H1 (cell line): ENCODE results near the gene ARHGAP22. TPM values are rescaled to one million over a fixed set of nuclear protein-coding genes. Genes with fewer than 3 reads are reported as not detected.

ENCODE experiments used
- CTCF ChIA-PET: fragments of 300-600 bp; sonication (Branson Sonifier 250); formaldehyde crosslinking; loops from one replicate; lab custom pipeline; 2021; ENCODE audit not compliant: partially characterized antibody; lab: Charles Lee
- POLR2A ChIA-PET: fragments of 300-600 bp; sonication (Branson Sonifier 250); formaldehyde crosslinking; loops from one replicate; lab custom pipeline; 2021; ENCODE audit warnings: inconsistent platforms; ENCODE audit not compliant: partially characterized antibody; lab: Charles Lee
- DNase-seq, 2 experiments: peaks; one replicate each; pipeline versions ENCODE4 v3.0.0 to v3.0.0-alpha.2; 2010 to 2022; ENCODE audit warnings: low spot score in 2 of 2, low read depth in 1 of 2, mixed read lengths in 1 of 2
- FAIRE-seq: peaks from 2 replicates; lab custom pipeline; 2011; peaks lifted over from hg19 to GRCh38; lab: Jason Lieb, UNC
- H2AFZ ChIP-seq: 2 replicates; pipeline ENCODE4 v1.8.1; 2012; ENCODE audit warnings: low read length, inconsistent platforms
- H2AK5ac ChIP-seq: 2 replicates; pipeline ENCODE4 v1.6.1; 2013; ENCODE audit warnings: low read depth, low read length
- H2BK120ac ChIP-seq: replicated peaks from 2 replicates; pipeline ENCODE3; 2013; ENCODE audit warnings: low read depth, low read length, inconsistent platforms
- H2BK12ac ChIP-seq: 2 replicates; pipeline ENCODE4 v1.6.1; 2013; ENCODE audit warnings: low read depth, low read length
- H2BK15ac ChIP-seq: 2 replicates; pipeline ENCODE4 v1.6.1; 2013; ENCODE audit warnings: low read length
- H2BK20ac ChIP-seq: 2 replicates; pipeline ENCODE4 v1.6.1; 2013; ENCODE audit warnings: low read length
- H2BK5ac ChIP-seq: 2 replicates; pipeline ENCODE4 v1.6.1; 2013; ENCODE audit warnings: low read depth, low read length
- H3K14ac ChIP-seq: 2 replicates; pipeline ENCODE4 v1.6.1; 2013; ENCODE audit warnings: inconsistent platforms; ENCODE audit not compliant: insufficient read length
- H3K18ac ChIP-seq: 2 replicates; pipeline ENCODE4 v1.6.1; 2013; ENCODE audit warnings: low read length; ENCODE audit errors: extremely low read depth
- H3K23ac ChIP-seq: 2 replicates; pipeline ENCODE4 v1.6.1; 2013; ENCODE audit warnings: inconsistent platforms; ENCODE audit not compliant: insufficient read length
- H3K23me2 ChIP-seq: 2 replicates; pipeline ENCODE4 v1.6.1; 2013; ENCODE audit warnings: low read depth, low read length
- H3K27ac ChIP-seq: 2 replicates; pipeline ENCODE4 v1.6.1; 2011; ENCODE audit warnings: low read depth, low read length, inconsistent platforms
- H3K27me3 ChIP-seq, 4 experiments: replicated peaks in 1 of 4; 1 replicate in 1 of 4; 2 replicates in 3 of 4; pipeline versions ENCODE4 v1.6.1 to v1.8.1; 2011 to 2013; ENCODE audit warnings: low read length in 3 of 4, mild to moderate bottlenecking in 3 of 4, inconsistent platforms in 2 of 4, mixed read lengths in 2 of 4, moderate library complexity in 1 of 4; ENCODE audit not compliant: control insufficient read depth in 3 of 4, insufficient read depth in 3 of 4; ENCODE audit errors: extremely low read depth in 1 of 4
- H3K36me3 ChIP-seq, 4 experiments: 2 replicates each; pipeline versions ENCODE4 v1.6.1 to v1.8.1; 2011 to 2013; ENCODE audit warnings: mild to moderate bottlenecking in 4 of 4, low read length in 3 of 4, moderate library complexity in 2 of 4, control low read depth in 1 of 4, inconsistent platforms in 1 of 4; ENCODE audit not compliant: insufficient read depth in 4 of 4, control insufficient read depth in 2 of 4
- H3K4ac ChIP-seq: replicated peaks from 2 replicates; pipeline ENCODE3; 2013; ENCODE audit warnings: low read length, low read depth, mixed read lengths, inconsistent platforms; ENCODE audit not compliant: insufficient read length
- H3K4me1 ChIP-seq, 4 experiments: replicated peaks in 1 of 4; 1 replicate in 1 of 4; 2 replicates in 3 of 4; pipeline versions ENCODE4 v1.6.1 to v1.8.1; 2011 to 2013; ENCODE audit warnings: low read length in 3 of 4, inconsistent platforms in 2 of 4, mixed read lengths in 1 of 4; ENCODE audit not compliant: insufficient read depth in 4 of 4, control insufficient read depth in 3 of 4
- H3K4me2 ChIP-seq, 2 experiments: 2 replicates each; pipeline versions ENCODE4 v1.6.1 to v1.8.1; 2011 to 2013; ENCODE audit warnings: low read depth in 2 of 2, low read length in 2 of 2, control low read depth in 1 of 2, inconsistent platforms in 1 of 2, mild to moderate bottlenecking in 1 of 2; ENCODE audit not compliant: insufficient read depth in 1 of 2
- H3K4me3 ChIP-seq, 4 experiments: fragments of 200-600, 300-600 bp in 1 of 4; sonication (generic), shearing (Covaris generic), sonication (Bioruptor Twin) in 1 of 4; 2 replicates each; pipeline versions ENCODE4 v1.5.1 to v1.8.1; 2011 to 2016; ENCODE audit warnings: low read length in 4 of 4, low read depth in 3 of 4, control low read depth in 2 of 4, inconsistent platforms in 2 of 4, mild to moderate bottlenecking in 2 of 4, mixed read lengths in 1 of 4, moderate library complexity in 1 of 4; ENCODE audit not compliant: insufficient read depth in 2 of 4; ENCODE audit errors: extremely low read depth in 1 of 4
- H3K56ac ChIP-seq: replicated peaks from 2 replicates; pipeline ENCODE3; 2013; ENCODE audit warnings: low read depth, mild to moderate bottlenecking, mixed read lengths, low read length, inconsistent platforms; ENCODE audit not compliant: insufficient read length
- H3K79me1 ChIP-seq: 2 replicates; pipeline ENCODE4 v1.6.1; 2013; ENCODE audit warnings: low read depth, low read length, control low read depth
- H3K79me2 ChIP-seq, 2 experiments: 2 replicates each; pipeline versions ENCODE4 v1.6.1 to v1.8.1; 2012 to 2013; ENCODE audit warnings: low read length in 2 of 2, mild to moderate bottlenecking in 2 of 2, inconsistent platforms in 1 of 2; ENCODE audit not compliant: insufficient read depth in 2 of 2, control insufficient read depth in 1 of 2
- H3K9ac ChIP-seq, 4 experiments: replicated peaks in 1 of 4; 1 replicate in 1 of 4; 2 replicates in 3 of 4; pipeline versions ENCODE4 v1.6.1 to v1.8.1; 2011 to 2013; ENCODE audit warnings: low read depth in 3 of 4, low read length in 3 of 4, control low read depth in 2 of 4, mild to moderate bottlenecking in 2 of 4, moderate library complexity in 2 of 4, inconsistent platforms in 1 of 4; ENCODE audit errors: extremely low read depth in 1 of 4
- H3K9me3 ChIP-seq, 2 experiments: 2 replicates each; pipeline versions ENCODE4 v1.6.1 to v1.8.1; 2012 to 2013; ENCODE audit warnings: mild to moderate bottlenecking in 2 of 2, moderate library complexity in 2 of 2, control low read depth in 1 of 2, inconsistent platforms in 1 of 2, low read depth in 1 of 2, low read length in 1 of 2, mixed read lengths in 1 of 2; ENCODE audit not compliant: insufficient read depth in 2 of 2
- H4K20me1 ChIP-seq, 2 experiments: replicated peaks in 1 of 2; 2 replicates each; pipeline versions ENCODE3 to v1.8.1; 2011 to 2013; ENCODE audit warnings: inconsistent platforms in 2 of 2, low read length in 2 of 2, mild to moderate bottlenecking in 1 of 2; ENCODE audit not compliant: insufficient read depth in 2 of 2, control insufficient read depth in 1 of 2
- H4K5ac ChIP-seq: 2 replicates; pipeline ENCODE4 v1.6.1; 2013; ENCODE audit warnings: low read length, low read depth, mixed read lengths, inconsistent platforms; ENCODE audit not compliant: insufficient read length
- H4K8ac ChIP-seq: 2 replicates; pipeline ENCODE4 v1.8.0; 2013; ENCODE audit warnings: mild to moderate bottlenecking, moderate library complexity, low read length, inconsistent platforms; ENCODE audit not compliant: insufficient read depth; ENCODE audit errors: extremely low read depth
- H4K91ac ChIP-seq: replicated peaks from 2 replicates; pipeline ENCODE3; 2013; ENCODE audit warnings: low read length, mixed read lengths, inconsistent platforms; ENCODE audit not compliant: insufficient read length
- KDM4A ChIP-seq: IDR thresholded peaks from one replicate; pipeline ENCODE4 v1.7.1; 2012; ENCODE audit warnings: low read depth, mild to moderate bottlenecking, moderate library complexity, low read length, inconsistent platforms; ENCODE audit not compliant: severe bottlenecking
- WGBS, 2 experiments: shearing (Covaris generic) in 1 of 2; methylation state at CpG; one replicate each; pipeline versions ENCODE4 v1.1.6 to v1.1.7; 2013 to 2015; ENCODE audit warnings: low lambda C conversion rate in 2 of 2, mixed read lengths in 2 of 2, inconsistent platforms in 1 of 2, low coverage in 1 of 2, missing lambda C conversion rate in 1 of 2; ENCODE audit not compliant: insufficient replicate concordance in 2 of 2, insufficient coverage in 1 of 2, insufficient read length in 1 of 2; ENCODE audit errors: extremely low coverage in 1 of 2, missing lambda C conversion rate in 1 of 2; 5-methylcytosine and 5-hydroxymethylcytosine counted together
- polyA plus RNA-seq, 7 experiments: library from polyadenylated mRNA; depleted of rRNA in 3 of 7; stranded (reverse) in 5 of 7; unstranded in 2 of 7; fragments of >200 nt in 5 of 7; fragments of 200-250 nt in 2 of 7; gene quantifications; 1 replicate in 5 of 7; 2 replicates in 1 of 7; 4 replicates in 1 of 7; pipeline versions ENCODE4 v1.2.1 to v1.2.3, GENCODE V29; 2011 to 2013; ENCODE audit warnings: missing spikeins in 2 of 7, mixed read lengths in 2 of 7
- total RNA-seq: library from RNA; stranded (reverse); fragmentation: NEBNext Ultra II Directional; extraction: Animal tissue kit (Norgen Biotek cat#: 25700); gene quantifications from 2 replicates; pipeline ENCODE4 v1.2.1, GENCODE V29; 2021

ARHGAP22 gene
- total and polyA plus RNA-seq, 2 of the 8 experiments (the other 6 are each of a cell fraction or from before 2014, with no cell fraction given) = 3.6 to 11.2 TPM

GRCh38 chr10:48464121-48464870, 140.6 kb downstream of the ARHGAP22 start:
- H3K4me2 ChIP-seq = no peak overlapping the region
- no peak overlapping the region; the same call in 1 of the 2 replicates for H4K8ac ChIP-seq
- H4K20me1 ChIP-seq = peaks cover 0 to 8% of the 10 kb centered on the region in 2 experiments
- H3K27ac ChIP-seq = no peak overlapping the region
- H3K4me3 ChIP-seq = no peak overlapping the region
- no peak overlapping the region for H2AFZ ChIP-seq
- H2BK12ac ChIP-seq = peak overlapping the region; percentile 27; the same call in 1 of the 2 replicates
- H2AK5ac ChIP-seq = peak overlapping the region; percentile 24; the same call in 1 of the 2 replicates
- H3K36me3 ChIP-seq = no peaks in the 10 kb centered on the region
- H2BK15ac ChIP-seq = 0 out of 2 replicates have a peak overlapping the region, but pooled peaks have one; percentile 46
- peaks cover 4% of the 10 kb centered on the region; the same call in 1 of the 2 replicates for H3K23me2 ChIP-seq
- H3K4me1 ChIP-seq = peaks cover 0 to 20% (median 10%) of the 10 kb centered on the region in 4 experiments; a peak in 3 of 7 replicates
- no peak overlapping the region for H4K5ac ChIP-seq
- 87% methylated on average over 9 of the region's 9 CpGs; no CpG with 5 or more reads in 1 of the 2 experiments for WGBS, 2 experiments
- TF ChIP-seq KDM4A = no peak
- FAIRE-seq = no peak
- no peak overlapping the region for H3K23ac ChIP-seq
- H3K14ac ChIP-seq = no peak overlapping the region
- H3K79me1 ChIP-seq = no peaks in the 10 kb centered on the region
- no peak overlapping the region for H2BK5ac ChIP-seq
- DNase-seq = peak in 1 of 2 experiments; percentile 40
- peaks cover 0 to 12% (median 8%) of the 10 kb centered on the region in 4 experiments; a peak in 4 of 7 replicates for H3K27me3 ChIP-seq
- H2BK120ac ChIP-seq = no peak overlapping the region
- H3K79me2 ChIP-seq = no peaks in the 10 kb centered on the region
- ChIA-PET POLR2A (interaction anchor here (1.1 to 1.2 kb wide), 2 partner anchors 24 to 192 kb away, joined by 3 read pairs; no protein-coding TSS in a partner anchor), CTCF (interaction anchor here (0.7 to 12.6 kb wide), 20 partner anchors 8 to 144 kb away, joined by 3 to 112 read pairs (median 4); no protein-coding TSS in a partner anchor)
- H3K18ac ChIP-seq = peak overlapping the region; percentile 48
- H2BK20ac ChIP-seq = no peak overlapping the region
- H3K4ac ChIP-seq = no peak overlapping the region
- no peak overlapping the region for H3K56ac ChIP-seq
- H3K9ac ChIP-seq = no peak overlapping the region
- no peaks in the 10 kb centered on the region for H3K9me3 ChIP-seq
- H4K91ac ChIP-seq = no peak overlapping the region
